Stimulated activated CD4-positive, alpha-beta T cell treated with anti-CD3 and anti-CD28 coated beads, Interleukin-1b, Interleukin-23, amount 100 ng/mL, for 4 hours (primary cell): ENCODE data around the gene PTPRD.

Experiments
- DNase-seq, 2 donors: peaks; one replicate each; pipeline ENCODE4 v3.0.0-alpha.2; 2020; ENCODE audit warnings: low read depth in 2 of 2

PTPRD gene

GRCh38 chr9:8388132-8388531, 2224.7 kb downstream of the PTPRD start:
- DNase-seq: no peak

DNA sequence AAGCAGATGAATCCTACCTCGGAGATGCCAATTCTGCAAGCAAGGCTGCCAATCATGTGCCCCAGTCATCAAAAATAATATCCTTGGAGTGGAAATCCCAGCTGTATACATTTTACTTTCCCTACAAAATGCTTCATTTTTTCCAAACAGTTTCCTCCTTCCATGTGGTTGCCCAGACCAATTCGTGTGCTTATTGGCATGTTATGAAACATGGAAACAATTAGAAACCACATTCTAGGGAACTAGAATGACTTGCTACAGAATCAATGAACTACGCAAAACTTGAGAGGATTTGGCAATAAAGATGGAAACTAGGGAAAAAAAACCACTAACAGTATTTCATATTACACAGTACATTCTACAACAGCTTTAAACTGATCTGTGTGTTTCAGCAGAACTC, 2228.7 kb downstream of the PTPRD start:
- no peak for DNase-seq

- no peak for DNase-seq
Measured at GRCh38 chr9:8382777-8383527, 2229.8 kb downstream of the PTPRD start.

GRCh38 chr9:8382266-8382665, 2230.5 kb downstream of the PTPRD start:
- no peak for DNase-seq

GRCh38 chr9:8381601-8382000, 2231.2 kb downstream of the PTPRD start:
- DNase-seq: no peak

GRCh38 chr9:8374471-8374870, 2238.3 kb downstream of the PTPRD start:
- no peak for DNase-seq

GRCh38 chr9:8371686-8372085, 2241.1 kb downstream of the PTPRD start:
- no peak for DNase-seq

- DNase-seq: no peak
Measured at GRCh38 chr9:8366161-8366926, 2246.5 kb downstream of the PTPRD start.

GRCh38 chr9:8365466-8366160, 2247.2 kb downstream of the PTPRD start:
- DNase-seq: no peak

DNA sequence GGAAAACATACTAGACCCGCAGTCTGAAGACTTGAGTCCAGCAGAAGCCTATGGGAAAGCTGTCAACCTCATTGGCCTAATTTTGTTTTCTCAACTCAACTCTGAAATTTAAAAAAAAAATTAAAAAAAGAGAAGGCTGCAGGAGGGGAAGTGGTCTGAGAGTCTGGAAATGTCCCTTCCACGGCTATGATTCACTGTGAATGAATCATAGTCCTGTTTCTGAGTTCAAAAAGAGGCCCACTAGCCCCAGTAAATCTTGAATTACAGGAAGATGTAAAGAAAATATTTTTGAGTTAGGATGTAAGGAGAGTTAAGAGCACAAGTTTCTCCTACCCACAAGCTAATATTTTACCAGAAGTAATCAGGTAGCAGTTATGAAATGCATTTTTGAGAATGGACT, 2247.8 kb downstream of the PTPRD start:
- no peak for DNase-seq

GRCh38 chr9:8364026-8364752, 2248.6 kb downstream of the PTPRD start:
- DNase-seq: no peak

DNA sequence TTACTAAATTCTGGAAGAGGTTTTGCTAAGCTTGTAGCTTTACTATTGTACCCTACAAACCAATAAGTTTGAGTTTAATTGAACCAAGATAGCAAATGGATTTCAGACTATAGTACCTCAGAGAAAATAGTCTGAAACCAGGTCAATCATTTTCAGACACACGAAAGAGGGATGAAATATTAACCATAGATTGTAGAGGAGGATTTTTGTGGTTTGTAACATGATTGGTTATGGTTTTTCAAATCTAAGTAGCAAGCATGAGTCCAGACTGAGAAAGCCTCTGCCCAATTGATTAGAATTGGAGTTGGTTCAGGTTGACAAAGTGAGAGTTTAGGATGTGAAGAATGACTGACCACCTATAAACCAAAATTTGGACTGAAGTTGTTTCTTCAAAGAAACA, 2250.6 kb downstream of the PTPRD start:
- DNase-seq: no peak

- DNase-seq: no peak
Measured at GRCh38 chr9:8361364-8361763, 2251.4 kb downstream of the PTPRD start.

GRCh38 chr9:8356406-8356805, 2256.4 kb downstream of the PTPRD start:
- no peak for DNase-seq

- DNase-seq: no peak
Measured at GRCh38 chr9:8351436-8351835, 2261.4 kb downstream of the PTPRD start.

DNA sequence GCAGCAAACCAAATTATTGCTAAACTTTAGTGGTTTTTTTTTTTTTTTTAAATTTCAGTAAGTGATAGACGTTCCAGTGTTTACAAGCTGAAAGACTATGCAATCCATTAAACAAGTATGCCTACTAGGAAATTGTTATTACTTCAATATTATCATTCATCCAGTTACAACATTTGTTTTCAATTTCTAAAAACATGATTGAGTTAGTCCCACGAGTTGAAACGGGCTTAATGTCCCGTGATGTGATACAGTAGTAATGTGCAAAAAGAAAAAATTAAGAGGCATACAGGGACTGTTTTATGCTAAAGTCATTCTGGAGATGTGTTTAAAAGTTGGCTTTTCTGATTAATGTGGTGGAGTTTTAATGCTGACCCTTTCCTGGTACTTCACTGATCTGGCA, 2262.9 kb downstream of the PTPRD start:
- DNase-seq: no peak

GRCh38 chr9:8349376-8349775, 2263.4 kb downstream of the PTPRD start:
- no peak for DNase-seq

DNA sequence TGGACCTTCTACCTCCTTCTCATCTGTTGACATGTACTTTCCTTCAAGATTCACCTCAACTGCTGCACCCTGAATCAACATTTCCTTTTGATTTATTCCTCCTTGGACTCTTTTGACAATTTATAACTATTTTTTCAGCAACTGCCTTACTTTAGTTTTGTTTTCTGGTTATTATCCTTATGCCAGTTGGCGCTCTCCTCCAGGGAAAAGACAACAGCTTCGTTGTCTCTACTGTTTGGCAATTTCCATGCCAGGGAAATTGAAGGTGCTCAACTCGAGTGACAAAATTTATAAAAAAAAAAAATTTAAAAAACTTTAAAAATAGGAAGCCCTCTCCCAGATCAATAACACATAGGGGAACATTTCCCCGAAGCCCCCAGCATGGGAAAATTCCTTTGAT, 2264.0 kb downstream of the PTPRD start:
- no peak for DNase-seq

- DNase-seq: no peak
Measured at GRCh38 chr9:8346296-8346695, 2266.5 kb downstream of the PTPRD start.

GRCh38 chr9:8338767-8339510, 2273.9 kb downstream of the PTPRD start:
- DNase-seq: no peak
